Panc1 (cell line): ENCODE data around the gene CABCOCO1. TPM values are rescaled to one million over a fixed set of nuclear protein-coding genes. Genes with fewer than 3 reads are reported as not detected.

ENCODE experiments used
- ATAC-seq: fragments of 200-7000 bp; cut with Tn5 transposase; 2 replicates; pipeline ENCODE4 v1.9.1; 2020; ENCODE audit warnings: mild to moderate bottlenecking, moderate library complexity
- BruUV-seq: library from RNA; stranded (reverse); fragments of 400-500 nt; replicated peaks from 2 replicates; lab custom pipeline; 2021; lab: Mats Ljungman, UMichigan
- CTCF ChIA-PET: fragments of 300-600 bp; sonication (Branson Sonifier 250); formaldehyde crosslinking; loops from one replicate; lab custom pipeline; 2022; ENCODE audit warnings: antibody characterized with exemption; lab: Charles Lee
- POLR2A ChIA-PET: fragments of 300-600 bp; sonication (Branson Sonifier 250); formaldehyde crosslinking; loops from one replicate; lab custom pipeline; 2022; ENCODE audit warnings: antibody characterized with exemption; lab: Charles Lee
- DNase-seq: peaks from one replicate; pipeline ENCODE4 v3.0.0-alpha.2; 2010; ENCODE audit warnings: low read depth, low spot score
- H3K27ac ChIP-seq: 2 replicates; pipeline ENCODE4 v1.5.1; 2011; ENCODE audit warnings: mild to moderate bottlenecking, low read length, inconsistent platforms
- H3K27me3 ChIP-seq: fragments of 200-500 bp; sonication (Bioruptor generic); 2 replicates; pipeline ENCODE4 v1.6.0; 2014; ENCODE audit warnings: low read length, inconsistent platforms; ENCODE audit not compliant: control insufficient read depth, insufficient read depth
- H3K36me3 ChIP-seq: fragments of 200-500 bp; sonication (Bioruptor generic); 2 replicates; pipeline ENCODE4 v1.5.1; 2014; ENCODE audit warnings: inconsistent platforms, mild to moderate bottlenecking, low read length, moderate library complexity; ENCODE audit not compliant: control insufficient read depth, insufficient read depth
- H3K4me1 ChIP-seq: 2 replicates; pipeline ENCODE4 v1.5.1; 2011; ENCODE audit warnings: inconsistent platforms, mild to moderate bottlenecking, low read length, moderate library complexity; ENCODE audit not compliant: control insufficient read depth, insufficient read depth
- H3K4me3 ChIP-seq, 2 experiments: 2 replicates each; pipeline ENCODE4 v1.5.1; 2011 to 2012; ENCODE audit warnings: low read depth in 2 of 2, low read length in 2 of 2, mild to moderate bottlenecking in 2 of 2, inconsistent platforms in 1 of 2, moderate library complexity in 1 of 2
- H3K9me3 ChIP-seq: fragments of 200-500 bp; sonication (Bioruptor generic); 2 replicates; pipeline ENCODE4 v1.5.1; 2014; ENCODE audit warnings: low read depth, mild to moderate bottlenecking, inconsistent platforms, low read length, moderate library complexity; ENCODE audit not compliant: control insufficient read depth, insufficient read depth
- POLR2AphosphoS5 ChIP-seq: IDR thresholded peaks from 2 replicates; pipeline ENCODE4 v1.6.1; 2012; ENCODE audit warnings: mild to moderate bottlenecking, low read depth, low read length, moderate library complexity
- SIN3A ChIP-seq: IDR thresholded peaks from 2 replicates; pipeline ENCODE4 v1.6.1; 2012; ENCODE audit warnings: low read depth, mild to moderate bottlenecking, low read length, moderate library complexity, borderline replicate concordance; ENCODE audit not compliant: insufficient read depth
- TCF7L2 ChIP-seq: IDR thresholded peaks from 2 replicates; pipeline ENCODE4 v1.6.1; 2011; ENCODE audit warnings: mild to moderate bottlenecking, low read depth, low read length, inconsistent platforms
- in situ Hi-C: cut with HindIII; loops from 2 replicates; pipeline ENCODE4 v1.10.0; 2016; ENCODE audit warnings: low sequenced_read_pairs, low pct_unique_long_range_greater_than_20kb
- intact Hi-C: fragments of 100-400 bp; cut with micrococcal nuclease; formaldehyde crosslinking; loops from one replicate; pipeline ENCODE4 v1.10.0; 2022; ENCODE audit not compliant: unreplicated experiment
- total RNA-seq: library from RNA; stranded (reverse); gene quantifications from one replicate; pipeline ENCODE4 v1.2.1, GENCODE V29; 2021; ENCODE audit not compliant: unreplicated experiment
- TF ChIP-seq, protein P1 (sequence below), 2 experiments: IDR thresholded peaks; 2 replicates each; pipeline ENCODE4 v1.6.1; 2011 to 2012; ENCODE audit warnings: low read depth in 2 of 2, control low read depth in 1 of 2, low read length in 1 of 2, mild to moderate bottlenecking in 1 of 2, moderate library complexity in 1 of 2; ENCODE audit not compliant: insufficient read depth in 1 of 2
- TF ChIP-seq, protein P2 (sequence below): fragments of 450-650 bp; IDR thresholded peaks from 2 replicates; pipeline ENCODE4 v1.5.1; 2017; ENCODE audit warnings: mild to moderate bottlenecking

Gene CABCOCO1
- total RNA-seq, 1 experiment from 2014 or later: 4.0 TPM

DNA sequence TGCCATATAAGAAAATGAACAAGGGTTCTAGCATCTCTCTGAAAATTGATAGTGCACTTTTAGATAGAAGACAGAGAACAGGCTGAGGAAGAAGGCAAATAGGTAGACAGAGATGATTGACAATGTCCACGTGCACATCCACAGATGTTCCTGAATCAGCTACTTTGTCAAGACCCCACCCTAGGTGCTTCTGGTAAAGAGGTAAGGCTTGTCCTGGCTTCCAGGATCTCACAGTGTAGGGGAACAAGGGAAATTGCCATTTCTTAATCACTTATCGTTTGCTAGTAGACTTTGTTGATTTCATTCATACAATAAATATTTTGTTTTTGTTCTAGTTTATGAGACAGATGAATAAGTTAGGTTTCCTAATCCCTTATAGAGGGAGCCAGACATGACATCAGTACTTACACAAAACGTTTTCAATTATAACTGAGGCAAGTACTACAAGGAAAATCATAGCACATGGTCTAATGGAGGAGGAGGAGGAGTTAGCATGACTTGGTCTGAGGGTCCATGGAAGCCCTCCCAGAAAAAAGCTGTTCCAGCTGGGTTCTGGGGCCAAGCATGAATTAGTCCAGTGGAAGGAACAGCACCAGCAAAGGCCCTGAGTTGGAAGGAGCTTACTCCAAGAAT is 122.9 kb downstream of the CABCOCO1 start:
- intact Hi-C loops: no loop called here
- H3K4me3 ChIP-seq: no peak overlapping the region
- TF ChIP-seq, protein P1, sequence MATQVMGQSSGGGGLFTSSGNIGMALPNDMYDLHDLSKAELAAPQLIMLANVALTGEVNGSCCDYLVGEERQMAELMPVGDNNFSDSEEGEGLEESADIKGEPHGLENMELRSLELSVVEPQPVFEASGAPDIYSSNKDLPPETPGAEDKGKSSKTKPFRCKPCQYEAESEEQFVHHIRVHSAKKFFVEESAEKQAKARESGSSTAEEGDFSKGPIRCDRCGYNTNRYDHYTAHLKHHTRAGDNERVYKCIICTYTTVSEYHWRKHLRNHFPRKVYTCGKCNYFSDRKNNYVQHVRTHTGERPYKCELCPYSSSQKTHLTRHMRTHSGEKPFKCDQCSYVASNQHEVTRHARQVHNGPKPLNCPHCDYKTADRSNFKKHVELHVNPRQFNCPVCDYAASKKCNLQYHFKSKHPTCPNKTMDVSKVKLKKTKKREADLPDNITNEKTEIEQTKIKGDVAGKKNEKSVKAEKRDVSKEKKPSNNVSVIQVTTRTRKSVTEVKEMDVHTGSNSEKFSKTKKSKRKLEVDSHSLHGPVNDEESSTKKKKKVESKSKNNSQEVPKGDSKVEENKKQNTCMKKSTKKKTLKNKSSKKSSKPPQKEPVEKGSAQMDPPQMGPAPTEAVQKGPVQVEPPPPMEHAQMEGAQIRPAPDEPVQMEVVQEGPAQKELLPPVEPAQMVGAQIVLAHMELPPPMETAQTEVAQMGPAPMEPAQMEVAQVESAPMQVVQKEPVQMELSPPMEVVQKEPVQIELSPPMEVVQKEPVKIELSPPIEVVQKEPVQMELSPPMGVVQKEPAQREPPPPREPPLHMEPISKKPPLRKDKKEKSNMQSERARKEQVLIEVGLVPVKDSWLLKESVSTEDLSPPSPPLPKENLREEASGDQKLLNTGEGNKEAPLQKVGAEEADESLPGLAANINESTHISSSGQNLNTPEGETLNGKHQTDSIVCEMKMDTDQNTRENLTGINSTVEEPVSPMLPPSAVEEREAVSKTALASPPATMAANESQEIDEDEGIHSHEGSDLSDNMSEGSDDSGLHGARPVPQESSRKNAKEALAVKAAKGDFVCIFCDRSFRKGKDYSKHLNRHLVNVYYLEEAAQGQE (IDR thresholded peaks at IDR 0.05; ENCODE audit: insufficient read depth in 1 of 2, low read depth in 2 of 2, low read length in 1 of 2): no peak
- TF ChIP-seq, protein P2, sequence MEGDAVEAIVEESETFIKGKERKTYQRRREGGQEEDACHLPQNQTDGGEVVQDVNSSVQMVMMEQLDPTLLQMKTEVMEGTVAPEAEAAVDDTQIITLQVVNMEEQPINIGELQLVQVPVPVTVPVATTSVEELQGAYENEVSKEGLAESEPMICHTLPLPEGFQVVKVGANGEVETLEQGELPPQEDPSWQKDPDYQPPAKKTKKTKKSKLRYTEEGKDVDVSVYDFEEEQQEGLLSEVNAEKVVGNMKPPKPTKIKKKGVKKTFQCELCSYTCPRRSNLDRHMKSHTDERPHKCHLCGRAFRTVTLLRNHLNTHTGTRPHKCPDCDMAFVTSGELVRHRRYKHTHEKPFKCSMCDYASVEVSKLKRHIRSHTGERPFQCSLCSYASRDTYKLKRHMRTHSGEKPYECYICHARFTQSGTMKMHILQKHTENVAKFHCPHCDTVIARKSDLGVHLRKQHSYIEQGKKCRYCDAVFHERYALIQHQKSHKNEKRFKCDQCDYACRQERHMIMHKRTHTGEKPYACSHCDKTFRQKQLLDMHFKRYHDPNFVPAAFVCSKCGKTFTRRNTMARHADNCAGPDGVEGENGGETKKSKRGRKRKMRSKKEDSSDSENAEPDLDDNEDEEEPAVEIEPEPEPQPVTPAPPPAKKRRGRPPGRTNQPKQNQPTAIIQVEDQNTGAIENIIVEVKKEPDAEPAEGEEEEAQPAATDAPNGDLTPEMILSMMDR: no peak
- TF ChIP-seq TCF7L2: no peak
- TF ChIP-seq SIN3A: no peak
- TF ChIP-seq POLR2AphosphoS5: no peak
- no TSS peak for BruUV-seq
- H3K4me1 ChIP-seq: no peaks in the 10 kb centered on the region
- H3K36me3 ChIP-seq: no peaks in the 10 kb centered on the region
- H3K27ac ChIP-seq: peak overlapping the region; percentile 58; the same call in 1 of the 2 replicates
- in situ Hi-C loops: no loop called here
- DNase-seq: no peak
- no peaks in the 10 kb centered on the region for H3K9me3 ChIP-seq
- CTCF ChIA-PET: no interaction called here
- no peak for ATAC-seq
- H3K27me3 ChIP-seq: no peaks in the 10 kb centered on the region
- POLR2A ChIA-PET: no interaction called here

DNA sequence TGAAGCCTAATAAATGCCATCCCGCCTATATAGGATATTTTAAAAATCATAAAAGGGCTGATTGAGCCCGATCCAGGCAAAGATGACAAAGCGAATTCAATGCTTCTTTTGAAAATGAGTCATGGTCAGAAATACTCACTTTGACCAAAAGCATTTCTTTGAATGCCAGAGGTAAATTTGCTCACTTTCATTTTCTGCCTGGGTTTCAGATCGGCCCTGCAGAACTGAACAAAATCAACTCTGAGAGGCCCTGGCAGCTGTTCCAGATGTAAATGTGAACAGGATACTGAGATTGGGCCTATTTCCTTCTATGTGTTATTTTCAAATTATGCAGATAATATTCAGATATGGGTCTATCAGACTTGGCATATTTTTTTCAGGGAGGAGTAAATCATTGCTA is 124.0 kb downstream of the CABCOCO1 start:
- in situ Hi-C loops (no loop called here), intact Hi-C loops (no loop called here)
- Histone ChIP-seq H3K9me3 (no peaks in the 10 kb centered on the region), H3K4me3 (no peak overlapping the region), H3K27me3 (no peaks in the 10 kb centered on the region), H3K4me1 (no peaks in the 10 kb centered on the region), H3K36me3 (no peaks in the 10 kb centered on the region), H3K27ac (peak overlapping the region; percentile 44; the same call in 1 of the 2 replicates)
- BruUV-seq: no TSS peak
- no peak for TF ChIP-seq POLR2AphosphoS5
- TF ChIP-seq, protein P2: no peak
- no peak for TF ChIP-seq SIN3A
- no peak for TF ChIP-seq TCF7L2
- TF ChIP-seq, protein P1 (IDR thresholded peaks at IDR 0.05; ENCODE audit: insufficient read depth in 1 of 2, low read depth in 2 of 2, low read length in 1 of 2): no peak
- DNase-seq: no peak
- POLR2A ChIA-PET: no interaction called here
- CTCF ChIA-PET: no interaction called here
- no peak for ATAC-seq
